Stimulated activated CD8-positive, alpha-beta memory T cell treated with anti-CD3 and anti-CD28 coated beads, Interleukin-12 subunit alpha, Interleukin-12 subunit beta, amount 100 ng/mL, for 24 hours (primary cell): Measurements from ENCODE around the gene CXorf49.
"Not testable (repeated sequence)": the region's sequence is repeated elsewhere in the genome, so short reads cannot be mapped to it uniquely, and the experiment has no call there.

Source experiments
- DNase-seq: peaks from one replicate; pipeline ENCODE4 v3.0.0-alpha.2; 2020; ENCODE audit errors: extremely low read depth

CXorf49 gene

GRCh38 chrX:71718185-71718584 lies at the start of gene CXorf49:
Gene CXorf49, minus strand, starts transcription at chrX:71718285. Its CDS starts 134 bp downstream, at chrX:71718151.
- not testable (repeated sequence) for DNase-seq

DNA sequence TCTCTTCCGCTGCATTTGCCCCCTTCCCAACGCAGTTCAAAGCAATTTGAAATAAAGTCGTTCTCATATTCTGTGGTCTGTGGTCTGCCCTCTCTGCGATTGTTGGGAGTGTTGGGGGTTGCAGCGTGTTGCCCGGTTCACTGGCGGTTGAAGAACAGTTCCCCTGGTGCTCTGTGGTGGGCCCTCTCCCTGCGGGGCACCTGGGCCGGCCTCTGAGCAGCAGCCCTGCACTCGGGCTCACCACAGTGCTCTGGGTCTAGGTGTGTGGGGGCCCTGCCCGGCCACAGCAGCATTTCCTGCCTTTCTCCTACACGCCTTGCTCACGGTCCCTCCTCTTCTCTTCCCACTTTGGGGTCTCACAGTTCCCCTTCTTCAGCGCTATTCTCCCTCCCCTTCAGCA lies 49.0 kb upstream of the CXorf49 start:
- not testable (repeated sequence) for DNase-seq

- DNase-seq = not testable (repeated sequence)
Measured at GRCh38 chrX:71765613-71766012, 47.5 kb upstream of the CXorf49 start.

DNA sequence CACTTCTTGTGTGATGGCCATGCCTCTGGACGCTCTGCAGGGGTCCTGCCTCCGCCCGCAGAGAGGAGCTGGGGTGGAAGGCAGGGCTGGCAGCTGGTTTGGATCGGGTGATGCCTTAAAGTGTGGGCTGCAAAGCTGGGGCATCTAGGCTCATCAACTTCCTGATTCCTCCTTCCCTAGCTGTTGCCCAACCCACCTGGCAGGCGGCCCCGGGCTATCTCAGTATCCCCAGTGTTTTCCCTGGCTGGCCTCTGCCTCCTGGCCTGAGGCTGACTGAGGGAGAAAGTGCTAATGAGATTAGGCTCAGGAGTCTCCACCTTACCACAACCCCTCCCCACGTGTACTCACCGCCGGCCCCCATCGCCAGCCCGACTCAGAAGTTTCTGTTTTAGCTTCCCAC lies 46.7 kb upstream of the CXorf49 start:
- not testable (repeated sequence) for DNase-seq

- DNase-seq = not testable (repeated sequence)
Measured at GRCh38 chrX:71763049-71763448, 45.0 kb upstream of the CXorf49 start, which contains the start of gene CXorf49B. Gene CXorf49B, plus strand, starts transcription at chrX:71763349. Its CDS starts 75 bp downstream, at chrX:71763424.

DNA sequence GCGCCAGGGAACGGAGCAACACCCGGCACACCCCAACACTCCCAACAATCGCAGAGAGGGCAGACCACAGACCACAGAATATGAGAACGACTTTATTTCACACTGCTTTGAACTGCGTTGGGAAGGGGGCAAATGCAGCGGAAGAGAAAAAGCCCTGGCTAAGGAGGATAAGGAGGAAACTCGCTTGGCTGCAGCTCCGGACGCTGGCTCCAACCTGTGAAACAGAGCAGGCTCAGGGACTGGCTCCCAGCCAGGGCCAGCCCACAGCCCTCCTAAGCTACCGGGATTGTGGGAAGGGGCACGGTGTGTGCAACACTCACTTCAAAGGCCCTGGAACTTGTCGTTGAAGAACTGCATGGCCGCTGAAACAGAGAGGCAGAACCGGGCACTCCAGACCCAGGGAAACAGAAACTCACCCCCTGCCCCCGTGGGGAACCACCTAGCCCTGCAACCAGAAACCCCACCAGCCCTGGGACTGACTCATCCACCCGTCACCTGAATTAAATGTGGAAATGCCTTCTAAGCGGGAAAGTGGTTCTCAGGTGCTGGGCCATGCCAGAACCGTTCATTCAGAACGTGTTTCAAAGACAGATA lies 42.7 kb upstream of the CXorf49 start:
- not testable (repeated sequence) for DNase-seq

- DNase-seq = not testable (repeated sequence)
Measured at GRCh38 chrX:71720289-71720886, 2.3 kb upstream of the CXorf49 start.

GRCh38 chrX:71719195-71719594 lies 1.1 kb upstream of the CXorf49 start:
- DNase-seq = not testable (repeated sequence)

DNA sequence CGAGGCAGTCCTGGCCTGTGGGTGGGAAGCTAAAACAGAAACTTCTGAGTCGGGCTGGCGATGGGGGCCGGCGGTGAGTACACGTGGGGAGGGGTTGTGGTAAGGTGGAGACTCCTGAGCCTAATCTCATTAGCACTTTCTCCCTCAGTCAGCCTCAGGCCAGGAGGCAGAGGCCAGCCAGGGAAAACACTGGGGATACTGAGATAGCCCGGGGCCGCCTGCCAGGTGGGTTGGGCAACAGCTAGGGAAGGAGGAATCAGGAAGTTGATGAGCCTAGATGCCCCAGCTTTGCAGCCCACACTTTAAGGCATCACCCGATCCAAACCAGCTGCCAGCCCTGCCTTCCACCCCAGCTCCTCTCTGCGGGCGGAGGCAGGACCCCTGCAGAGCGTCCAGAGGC lies 1.8 kb downstream of the CXorf49 start:
- not testable (repeated sequence) for DNase-seq

DNA sequence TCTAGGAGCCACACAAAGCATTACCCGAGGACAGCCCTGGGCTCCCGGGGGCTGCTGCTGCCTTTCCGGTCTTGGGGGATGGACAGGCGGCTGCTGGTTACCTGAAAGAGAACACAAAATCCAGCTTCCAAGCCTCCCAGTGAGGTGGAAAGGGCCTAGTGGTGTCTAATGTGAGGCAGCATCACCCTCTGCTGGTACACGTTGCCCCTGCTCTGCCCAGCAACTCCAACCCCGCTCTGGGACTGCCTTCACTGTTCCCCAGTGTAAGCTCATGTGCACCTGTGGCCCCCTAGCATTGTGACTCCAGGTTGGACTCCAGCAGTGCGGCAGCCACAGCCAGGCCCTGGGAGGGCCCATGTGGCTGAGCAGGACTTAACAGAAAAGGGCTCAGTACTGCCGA lies 2.5 kb downstream of the CXorf49 start:
- DNase-seq = not testable (repeated sequence)

DNA sequence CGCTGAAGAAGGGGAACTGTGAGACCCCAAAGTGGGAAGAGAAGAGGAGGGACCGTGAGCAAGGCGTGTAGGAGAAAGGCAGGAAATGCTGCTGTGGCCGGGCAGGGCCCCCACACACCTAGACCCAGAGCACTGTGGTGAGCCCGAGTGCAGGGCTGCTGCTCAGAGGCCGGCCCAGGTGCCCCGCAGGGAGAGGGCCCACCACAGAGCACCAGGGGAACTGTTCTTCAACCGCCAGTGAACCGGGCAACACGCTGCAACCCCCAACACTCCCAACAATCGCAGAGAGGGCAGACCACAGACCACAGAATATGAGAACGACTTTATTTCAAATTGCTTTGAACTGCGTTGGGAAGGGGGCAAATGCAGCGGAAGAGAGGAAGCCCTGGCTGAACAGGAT lies 4.0 kb downstream of the CXorf49 start:
- not testable (repeated sequence) for DNase-seq

DNA sequence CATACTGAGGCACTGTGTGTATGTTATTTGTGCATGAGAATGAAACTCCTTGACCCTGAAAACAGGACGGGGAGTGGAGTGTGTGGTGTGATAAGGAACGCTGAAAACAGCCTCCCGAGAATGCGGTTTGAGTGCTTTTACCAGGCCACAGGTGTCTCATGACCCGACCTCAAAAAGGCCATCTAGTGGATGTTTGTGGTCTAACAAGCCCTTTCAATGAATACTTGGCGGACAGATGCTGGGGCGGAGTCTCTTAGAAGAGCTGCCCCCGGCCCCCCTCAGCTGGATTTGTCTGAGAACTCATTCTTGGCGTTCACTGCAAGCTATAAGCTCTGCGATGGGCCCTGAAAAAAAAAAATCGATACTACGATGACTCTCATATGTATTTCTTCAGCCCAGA lies 15.2 kb downstream of the CXorf49 start:
- DNase-seq = not testable (repeated sequence)

- not testable (repeated sequence) for DNase-seq
Measured at GRCh38 chrX:71699023-71699344, 19.1 kb downstream of the CXorf49 start.

DNA sequence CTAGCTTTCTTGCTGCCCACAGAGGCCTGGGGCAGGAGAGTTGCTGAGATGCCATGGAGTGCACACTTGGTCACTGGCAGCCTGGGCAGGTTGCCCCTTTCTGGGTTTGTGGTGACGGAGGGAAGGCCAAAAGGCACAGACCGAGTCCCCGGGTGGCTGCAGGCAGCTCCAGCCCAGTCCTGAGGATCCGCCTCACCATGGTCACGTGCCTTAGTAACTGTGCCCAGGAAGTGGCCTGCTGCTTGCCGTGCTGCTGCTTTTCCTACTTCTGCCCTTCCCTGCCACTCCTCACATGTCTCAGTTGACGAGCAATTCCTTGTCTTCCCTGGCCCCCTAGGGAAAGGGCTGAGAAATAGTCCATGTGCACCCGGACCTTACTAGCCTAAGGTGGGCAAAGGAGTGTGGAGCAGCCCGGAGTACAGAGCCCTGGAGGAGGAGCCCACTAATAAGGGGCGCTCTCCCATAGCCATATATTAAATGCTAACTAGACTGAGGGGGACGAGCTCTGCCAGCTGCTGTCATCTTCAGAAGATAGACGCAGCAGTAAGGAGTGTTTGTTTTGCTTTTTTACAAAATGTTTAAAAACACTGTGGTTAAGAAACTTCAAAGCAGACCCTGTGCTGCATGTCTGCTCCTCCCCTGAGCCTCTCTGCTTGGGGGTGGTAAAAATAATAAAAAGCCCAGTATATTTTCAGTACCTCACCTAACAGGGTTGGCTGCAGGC lies 19.6 kb downstream of the CXorf49 start:
- not testable (repeated sequence) for DNase-seq

DNA sequence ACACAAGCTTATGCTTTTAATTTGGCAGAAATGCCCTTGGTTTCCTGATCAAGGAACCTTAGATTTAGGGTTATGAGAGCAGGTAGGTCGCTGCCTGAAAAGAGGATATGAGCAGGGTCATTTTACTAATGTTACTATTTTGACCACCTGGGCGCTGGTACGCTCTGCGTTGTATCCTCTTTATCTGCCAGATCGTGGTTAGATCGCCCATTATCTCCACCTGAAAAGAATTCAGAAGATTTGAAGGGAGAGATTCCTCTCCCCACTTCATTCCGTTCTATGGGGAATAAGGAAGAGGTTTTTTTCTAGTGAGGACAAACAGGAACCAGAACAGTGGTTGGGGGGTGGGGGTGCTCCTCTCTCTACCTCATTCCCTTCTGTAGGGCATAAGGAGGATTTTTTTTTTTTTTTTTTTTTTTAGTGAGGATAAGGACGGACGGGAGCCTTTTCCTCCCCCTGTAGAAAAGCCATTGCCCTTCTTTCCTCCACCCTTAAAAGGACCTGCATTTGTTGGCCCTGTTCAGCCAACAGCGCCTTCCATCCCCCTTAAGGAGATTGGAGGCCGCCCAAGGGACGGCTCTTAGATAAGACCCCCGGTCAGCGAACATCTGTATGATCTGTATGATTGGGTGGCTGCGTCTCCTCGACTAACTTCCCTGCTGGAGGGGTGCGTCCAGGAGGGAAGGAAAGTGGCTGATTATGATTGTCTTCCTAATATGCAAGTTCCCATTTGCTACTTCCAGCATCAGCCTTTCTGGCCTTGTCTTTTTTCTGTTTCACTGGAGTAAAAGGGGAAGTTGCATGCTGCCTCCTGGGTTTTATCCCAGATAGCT lies 20.4 kb downstream of the CXorf49 start:
- not testable (repeated sequence) for DNase-seq

- not testable (repeated sequence) for DNase-seq
Measured at GRCh38 chrX:71696641-71697465, 21.2 kb downstream of the CXorf49 start.

DNA sequence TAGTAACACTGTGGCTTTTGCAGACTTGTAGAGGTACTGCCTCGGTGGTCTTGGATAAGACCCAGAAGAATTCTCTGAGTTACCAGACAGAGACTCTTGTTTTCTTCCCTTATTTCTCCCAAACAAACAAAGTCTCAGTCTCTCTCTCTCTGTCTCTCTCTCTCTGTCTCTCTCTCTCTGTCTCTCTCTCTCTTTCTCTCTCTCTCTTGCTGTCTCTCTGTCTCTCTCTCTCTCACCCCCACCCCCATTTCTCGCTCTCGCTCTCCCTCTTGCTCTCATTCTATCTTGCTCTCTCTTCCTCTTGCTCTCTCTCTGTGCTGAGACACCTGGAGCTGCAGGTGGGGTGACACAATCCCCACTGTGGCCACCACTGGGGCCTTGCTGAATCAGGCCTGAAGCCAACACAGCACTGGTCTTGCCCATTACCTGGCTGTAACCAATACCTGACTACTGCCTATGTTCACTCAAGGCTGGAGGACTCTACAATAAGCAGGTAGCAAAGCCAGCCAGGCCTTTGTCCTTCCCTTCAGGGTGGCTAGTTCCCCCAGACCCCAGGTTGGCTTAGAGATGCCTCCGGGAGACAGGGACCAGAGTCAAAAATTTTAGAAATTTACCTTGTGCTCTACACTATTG lies 38.4 kb downstream of the CXorf49 start:
- DNase-seq = no peak

GRCh38 chrX:71677195-71677594 lies 40.9 kb downstream of the CXorf49 start:
- DNase-seq = not testable (repeated sequence)

DNA sequence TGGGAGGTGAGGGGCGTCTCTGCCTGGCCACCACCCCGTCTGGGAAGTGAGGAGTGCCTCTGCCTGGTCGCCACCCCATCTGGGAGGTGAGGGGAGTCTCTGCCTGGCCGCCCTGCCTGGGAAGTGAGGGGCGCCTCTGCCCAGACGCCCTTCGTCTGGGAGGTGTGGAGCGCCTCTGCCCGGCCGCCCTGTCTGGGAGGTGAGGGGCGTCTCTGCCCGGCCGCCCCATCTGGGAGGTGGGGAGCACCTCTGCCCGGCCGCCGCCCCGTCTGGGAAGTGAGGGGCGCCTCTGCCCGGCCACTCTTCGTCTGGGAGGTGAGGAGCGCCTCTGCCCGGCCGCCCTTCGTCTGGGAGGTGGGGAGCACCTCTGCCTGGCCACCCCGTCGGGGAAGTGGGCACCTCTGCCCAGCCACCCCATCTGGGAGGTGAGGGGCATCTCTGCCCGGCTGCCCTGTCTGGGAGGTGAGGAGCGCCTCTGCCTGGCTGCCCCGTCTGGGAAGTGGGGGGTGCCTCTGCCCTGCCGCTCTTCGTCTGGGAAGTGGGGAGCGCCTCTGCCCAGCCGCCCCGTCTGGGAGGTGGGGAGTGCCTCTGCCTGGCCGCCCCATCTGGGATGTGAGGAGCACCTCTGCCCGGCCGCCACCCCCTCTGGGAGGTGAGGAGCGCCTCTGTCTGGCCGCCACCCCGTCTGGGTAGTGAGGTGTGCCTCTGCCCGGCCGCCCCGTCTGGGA lies 41.9 kb downstream of the CXorf49 start:
- DNase-seq = not testable (repeated sequence)

DNA sequence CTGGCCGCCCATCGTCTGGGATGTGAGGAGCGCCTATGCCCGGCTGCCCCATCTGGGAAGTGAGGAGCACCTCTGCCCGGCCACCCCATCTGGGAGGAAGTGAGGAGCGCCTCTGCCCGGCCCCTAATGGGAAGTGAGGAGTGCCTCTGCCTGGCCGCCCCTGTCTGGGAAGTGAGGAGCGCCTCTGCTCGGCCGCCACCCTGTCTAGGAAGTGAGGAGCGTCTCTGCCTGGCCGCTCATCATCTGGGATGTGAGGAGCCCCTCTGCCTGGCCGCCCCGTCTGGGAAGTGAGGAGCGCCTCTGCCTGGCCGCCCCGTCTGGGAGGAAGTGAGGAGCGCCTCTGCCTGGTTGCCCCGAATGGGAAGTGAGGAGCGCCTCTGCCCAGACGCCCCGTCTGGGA lies 42.4 kb downstream of the CXorf49 start:
- DNase-seq = not testable (repeated sequence)
